ENCODE measurements around the gene CCDC121.
"Not testable (repeated sequence)": the region's sequence is repeated elsewhere in the genome, so short reads cannot be mapped to it uniquely, and the experiment has no call there.

Gene CCDC121

GRCh38 chr2:27638037-27638637, 9.3 kb upstream of the CCDC121 start:
- no peak for DNase-seq (ENCODE audit: low read depth in 2 of 2)

- no peak for DNase-seq (ENCODE audit: low read depth in 2 of 2)
Measured at GRCh38 chr2:27636766-27637165, 8.0 kb upstream of the CCDC121 start.

- DNase-seq (ENCODE audit: low read depth in 2 of 2): no peak
Measured at GRCh38 chr2:27634291-27634690, 5.5 kb upstream of the CCDC121 start.

- not testable (repeated sequence) for DNase-seq (ENCODE audit: low read depth in 2 of 2)
Measured at GRCh38 chr2:27630257-27630656, 1.4 kb upstream of the CCDC121 start.

GRCh38 chr2:27627963-27628766, 647 bp downstream of the CCDC121 start:
- DNase-seq (ENCODE audit: low read depth in 2 of 2): no peak

GRCh38 chr2:27626921-27627320, 1.9 kb downstream of the CCDC121 start:
- not testable (repeated sequence) for DNase-seq (ENCODE audit: low read depth in 2 of 2)

GRCh38 chr2:27626323-27626722, 2.5 kb downstream of the CCDC121 start:
- not testable (repeated sequence) for DNase-seq (ENCODE audit: low read depth in 2 of 2)

GRCh38 chr2:27624943-27625342, 3.9 kb downstream of the CCDC121 start:
- no peak for DNase-seq (ENCODE audit: low read depth in 2 of 2)

GRCh38 chr2:27622921-27623384, 5.9 kb downstream of the CCDC121 start:
- DNase-seq (ENCODE audit: low read depth in 2 of 2): no peak

GRCh38 chr2:27621524-27621923, 7.3 kb downstream of the CCDC121 start:
- DNase-seq (ENCODE audit: low read depth in 2 of 2): no peak

- DNase-seq (ENCODE audit: low read depth in 2 of 2): no peak
Measured at GRCh38 chr2:27615316-27615715, 13.5 kb downstream of the CCDC121 start.

GRCh38 chr2:27613985-27614384, 14.8 kb downstream of the CCDC121 start:
- DNase-seq (ENCODE audit: low read depth in 2 of 2): no peak

GRCh38 chr2:27606611-27607010, 22.2 kb downstream of the CCDC121 start:
- no peak for DNase-seq (ENCODE audit: low read depth in 2 of 2)

GRCh38 chr2:27596627-27597026, 32.2 kb downstream of the CCDC121 start:
- DNase-seq (ENCODE audit: low read depth in 2 of 2): no peak

GRCh38 chr2:27595412-27595811, 33.4 kb downstream of the CCDC121 start:
- DNase-seq (ENCODE audit: low read depth in 2 of 2): not testable (repeated sequence)

- not testable (repeated sequence) for DNase-seq (ENCODE audit: low read depth in 2 of 2)
Measured at GRCh38 chr2:27594020-27594703, 34.6 kb downstream of the CCDC121 start.

GRCh38 chr2:27593240-27593639, 35.6 kb downstream of the CCDC121 start:
- no peak for DNase-seq (ENCODE audit: low read depth in 2 of 2)

GRCh38 chr2:27591745-27592144, 37.1 kb downstream of the CCDC121 start:
- DNase-seq (ENCODE audit: low read depth in 2 of 2): no peak

GRCh38 chr2:27588308-27588707, 40.5 kb downstream of the CCDC121 start:
- DNase-seq (ENCODE audit: low read depth in 2 of 2): no peak

- no peak for DNase-seq (ENCODE audit: low read depth in 2 of 2)
Measured at GRCh38 chr2:27587025-27587424, 41.8 kb downstream of the CCDC121 start.

- no peak for DNase-seq (ENCODE audit: low read depth in 2 of 2)
Measured at GRCh38 chr2:27584597-27584996, 44.2 kb downstream of the CCDC121 start.

GRCh38 chr2:27583390-27583915, 45.4 kb downstream of the CCDC121 start:
- DNase-seq (ENCODE audit: low read depth in 2 of 2): no peak
